ENCODE data around the gene TM4SF1.
"Not testable (repeated sequence)": the region's sequence is repeated elsewhere in the genome, so short reads cannot be mapped to it uniquely, and the experiment has no call there.

TM4SF1 gene

GRCh38 chr3:149381173-149382100, 4.0 kb upstream of the TM4SF1 start:
- no peak for TF ChIP-seq GLIS3 (CRISPR knock-in tag; IDR thresholded peaks at IDR 0.05)
- no peak for TF ChIP-seq OSR1 (CRISPR knock-in tag; IDR thresholded peaks at IDR 0.05)
- no peak for TF ChIP-seq CSRNP3 (CRISPR knock-in tag; IDR thresholded peaks at IDR 0.05)
- TF ChIP-seq SNAI2 (CRISPR knock-in tag; IDR thresholded peaks at IDR 0.05) = no peak
- TF ChIP-seq PPARA (CRISPR knock-in tag; IDR thresholded peaks at IDR 0.05; ENCODE audit: borderline replicate concordance) = no peak
- TF ChIP-seq TSHZ2 (CRISPR knock-in tag; IDR thresholded peaks at IDR 0.05) = no peak
- no peak for TF ChIP-seq CREB5 (CRISPR knock-in tag; IDR thresholded peaks at IDR 0.05; ENCODE audit: low read depth)
- TF ChIP-seq ZFP30 (CRISPR knock-in tag; IDR thresholded peaks at IDR 0.05) = no peak
- TF ChIP-seq ZNF8 (CRISPR knock-in tag; IDR thresholded peaks at IDR 0.05) = no peak
- no peak for TF ChIP-seq RARB (CRISPR knock-in tag; IDR thresholded peaks at IDR 0.05)
- no peak for ATAC-seq

- not testable (repeated sequence) for ATAC-seq
Observed at GRCh38 chr3:149380220-149380619, 2.8 kb upstream of the TM4SF1 start.

GRCh38 chr3:149378478-149379309, 1.2 kb upstream of the TM4SF1 start:
- ATAC-seq = no peak
- TF ChIP-seq ZC3H10 (CRISPR knock-in tag; IDR thresholded peaks at IDR 0.05) (no peak), RARB (CRISPR knock-in tag; IDR thresholded peaks at IDR 0.05) (no peak), ZFP3 (CRISPR knock-in tag; IDR thresholded peaks at IDR 0.05) (no peak), ZNF565 (CRISPR knock-in tag; conservative IDR thresholded peaks at IDR 0.05; ENCODE audit: low read depth) (no peak), TSHZ2 (CRISPR knock-in tag; IDR thresholded peaks at IDR 0.05) (no peak), OSR1 (CRISPR knock-in tag; IDR thresholded peaks at IDR 0.05) (no peak), ISL1 (CRISPR knock-in tag; IDR thresholded peaks at IDR 0.05) (no peak), CSRNP3 (CRISPR knock-in tag; IDR thresholded peaks at IDR 0.05) (no peak), TOX (CRISPR knock-in tag; IDR thresholded peaks at IDR 0.05; ENCODE audit: borderline replicate concordance) (no peak), CSDC2 (CRISPR knock-in tag; IDR thresholded peaks at IDR 0.05) (no peak), BACH2 (CRISPR knock-in tag; IDR thresholded peaks at IDR 0.05; ENCODE audit: borderline replicate concordance) (no peak), CREB5 (CRISPR knock-in tag; IDR thresholded peaks at IDR 0.05; ENCODE audit: low read depth) (no peak), ZNF70 (CRISPR knock-in tag; IDR thresholded peaks at IDR 0.05) (no peak), ARNTL (CRISPR knock-in tag; IDR thresholded peaks at IDR 0.05; ENCODE audit: borderline replicate concordance, low read depth) (no peak), PPARA (CRISPR knock-in tag; IDR thresholded peaks at IDR 0.05; ENCODE audit: borderline replicate concordance) (no peak)
